ENCODE results near the gene NIT1.

DNA sequence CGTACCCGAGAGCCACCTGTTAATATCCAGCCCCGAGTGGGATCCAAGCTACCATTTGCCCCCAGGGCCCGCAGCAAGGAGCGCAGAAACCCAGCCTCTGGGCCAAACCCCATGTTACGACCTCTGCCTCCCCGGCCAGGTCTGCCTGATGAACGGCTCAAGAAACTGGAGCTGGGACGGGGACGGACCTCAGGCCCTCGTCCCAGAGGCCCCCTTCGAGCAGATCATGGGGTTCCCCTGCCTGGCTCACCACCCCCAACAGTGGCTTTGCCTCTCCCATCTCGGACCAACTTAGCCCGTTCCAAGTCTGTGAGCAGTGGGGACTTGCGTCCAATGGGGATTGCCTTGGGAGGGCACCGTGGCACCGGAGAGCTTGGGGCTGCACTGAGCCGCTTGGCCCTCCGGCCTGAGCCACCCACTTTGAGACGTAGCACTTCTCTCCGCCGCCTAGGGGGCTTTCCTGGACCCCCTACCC, 42.8 kb downstream of the NIT1 start:
- TF ChIP-seq, protein P1, sequence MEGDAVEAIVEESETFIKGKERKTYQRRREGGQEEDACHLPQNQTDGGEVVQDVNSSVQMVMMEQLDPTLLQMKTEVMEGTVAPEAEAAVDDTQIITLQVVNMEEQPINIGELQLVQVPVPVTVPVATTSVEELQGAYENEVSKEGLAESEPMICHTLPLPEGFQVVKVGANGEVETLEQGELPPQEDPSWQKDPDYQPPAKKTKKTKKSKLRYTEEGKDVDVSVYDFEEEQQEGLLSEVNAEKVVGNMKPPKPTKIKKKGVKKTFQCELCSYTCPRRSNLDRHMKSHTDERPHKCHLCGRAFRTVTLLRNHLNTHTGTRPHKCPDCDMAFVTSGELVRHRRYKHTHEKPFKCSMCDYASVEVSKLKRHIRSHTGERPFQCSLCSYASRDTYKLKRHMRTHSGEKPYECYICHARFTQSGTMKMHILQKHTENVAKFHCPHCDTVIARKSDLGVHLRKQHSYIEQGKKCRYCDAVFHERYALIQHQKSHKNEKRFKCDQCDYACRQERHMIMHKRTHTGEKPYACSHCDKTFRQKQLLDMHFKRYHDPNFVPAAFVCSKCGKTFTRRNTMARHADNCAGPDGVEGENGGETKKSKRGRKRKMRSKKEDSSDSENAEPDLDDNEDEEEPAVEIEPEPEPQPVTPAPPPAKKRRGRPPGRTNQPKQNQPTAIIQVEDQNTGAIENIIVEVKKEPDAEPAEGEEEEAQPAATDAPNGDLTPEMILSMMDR (IDR thresholded peaks at IDR 0.05 in 8 of 11, conservative IDR thresholded peaks at IDR 0.05 in 3 of 11) = no peak
- no peak for TF ChIP-seq POLR2A (IDR thresholded peaks at IDR 0.05)
- peak in 1 of 3 donors; percentile 12 for TF ChIP-seq POLR2AphosphoS5 (IDR thresholded peaks at IDR 0.05)

Measured in spleen (tissue), 7 donors.